NAMALWA (cell line): ENCODE measurements around the gene RBL1.

Experiments used
- DNase-seq: peaks from one replicate; pipeline ENCODE4 v3.0.0-alpha.2; 2015; ENCODE audit warnings: low spot score

Gene RBL1

GRCh38 chr20:36950414-36951197 is 145.2 kb downstream of the RBL1 start:
- DNase-seq, result peak; percentile 46
